ENCODE measurements around the gene EFNA1.

DNA sequence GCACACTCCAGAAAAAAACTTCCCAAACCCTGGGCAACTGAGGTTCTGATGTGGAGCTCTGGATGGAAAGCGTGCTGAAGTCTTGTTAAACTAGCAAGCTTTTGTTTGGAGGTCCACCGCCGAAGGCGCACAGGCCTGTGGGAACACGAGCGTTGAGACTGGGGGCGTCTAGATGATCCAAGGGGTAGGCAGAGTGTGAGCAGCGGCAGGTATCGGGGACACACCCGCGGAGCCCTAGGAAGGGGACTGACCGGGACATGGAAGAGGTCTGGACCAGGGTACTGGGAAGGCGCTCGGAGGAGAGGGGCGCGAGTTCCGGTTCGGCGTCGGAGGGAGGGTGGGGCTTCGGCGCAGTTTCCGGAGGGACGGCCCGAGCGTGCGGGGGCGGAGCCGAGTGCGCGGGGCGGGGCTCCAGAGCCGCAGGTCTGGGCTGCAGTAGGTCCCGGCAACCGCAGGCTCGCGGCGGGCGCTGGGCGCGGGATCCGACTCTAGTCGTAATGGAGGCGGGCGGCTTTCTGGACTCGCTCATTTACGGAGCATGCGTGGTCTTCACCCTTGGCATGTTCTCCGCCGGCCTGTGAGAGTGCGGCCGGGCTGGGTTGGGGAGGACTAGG is 7.8 kb downstream of the EFNA1 start, which contains the start of gene SLC50A1:
- TF ChIP-seq, protein P1, sequence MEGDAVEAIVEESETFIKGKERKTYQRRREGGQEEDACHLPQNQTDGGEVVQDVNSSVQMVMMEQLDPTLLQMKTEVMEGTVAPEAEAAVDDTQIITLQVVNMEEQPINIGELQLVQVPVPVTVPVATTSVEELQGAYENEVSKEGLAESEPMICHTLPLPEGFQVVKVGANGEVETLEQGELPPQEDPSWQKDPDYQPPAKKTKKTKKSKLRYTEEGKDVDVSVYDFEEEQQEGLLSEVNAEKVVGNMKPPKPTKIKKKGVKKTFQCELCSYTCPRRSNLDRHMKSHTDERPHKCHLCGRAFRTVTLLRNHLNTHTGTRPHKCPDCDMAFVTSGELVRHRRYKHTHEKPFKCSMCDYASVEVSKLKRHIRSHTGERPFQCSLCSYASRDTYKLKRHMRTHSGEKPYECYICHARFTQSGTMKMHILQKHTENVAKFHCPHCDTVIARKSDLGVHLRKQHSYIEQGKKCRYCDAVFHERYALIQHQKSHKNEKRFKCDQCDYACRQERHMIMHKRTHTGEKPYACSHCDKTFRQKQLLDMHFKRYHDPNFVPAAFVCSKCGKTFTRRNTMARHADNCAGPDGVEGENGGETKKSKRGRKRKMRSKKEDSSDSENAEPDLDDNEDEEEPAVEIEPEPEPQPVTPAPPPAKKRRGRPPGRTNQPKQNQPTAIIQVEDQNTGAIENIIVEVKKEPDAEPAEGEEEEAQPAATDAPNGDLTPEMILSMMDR (IDR thresholded peaks at IDR 0.05; ENCODE audit: low read depth, low read length, missing input control), result peak; percentile 52
- TF ChIP-seq SP1 (IDR thresholded peaks at IDR 0.05) (no peak), HNF4A (conservative IDR thresholded peaks at IDR 0.05) (no peak)

Measured in liver (tissue), 3 donors.